ENCODE results near the gene ITPK1.

GRCh38 chr14:92887157-92887556, 228.6 kb downstream of the ITPK1 start:
- TF ChIP-seq EZH2 (IDR thresholded peaks at IDR 0.05) = no peak
- TF ChIP-seq POLR2AphosphoS5 (IDR thresholded peaks at IDR 0.05; ENCODE audit: borderline replicate concordance, low read depth, low read length) = no peak
- TF ChIP-seq FOXP2 (optimal IDR thresholded peaks at IDR 0.05; ENCODE audit: control extremely low read depth, extremely low read length, insufficient read depth) = no peak

Measured in SK-N-MC (cell line).